Pons (tissue), 1 donor: ENCODE data around the gene FABP6.
A peak's percentile ranks its signal among the peaks of the same experiment; 100 is the strongest.
"Not testable (repeated sequence)": the region's sequence is repeated elsewhere in the genome, so short reads cannot be mapped to it uniquely, and the experiment has no call there.

Source experiments
- DNase-seq: peaks from one replicate; pipeline ENCODE4 v3.0.0-alpha.2; 2016; ENCODE audit warnings: low spot score

FABP6 gene, protein sequence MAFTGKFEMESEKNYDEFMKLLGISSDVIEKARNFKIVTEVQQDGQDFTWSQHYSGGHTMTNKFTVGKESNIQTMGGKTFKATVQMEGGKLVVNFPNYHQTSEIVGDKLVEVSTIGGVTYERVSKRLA

DNA sequence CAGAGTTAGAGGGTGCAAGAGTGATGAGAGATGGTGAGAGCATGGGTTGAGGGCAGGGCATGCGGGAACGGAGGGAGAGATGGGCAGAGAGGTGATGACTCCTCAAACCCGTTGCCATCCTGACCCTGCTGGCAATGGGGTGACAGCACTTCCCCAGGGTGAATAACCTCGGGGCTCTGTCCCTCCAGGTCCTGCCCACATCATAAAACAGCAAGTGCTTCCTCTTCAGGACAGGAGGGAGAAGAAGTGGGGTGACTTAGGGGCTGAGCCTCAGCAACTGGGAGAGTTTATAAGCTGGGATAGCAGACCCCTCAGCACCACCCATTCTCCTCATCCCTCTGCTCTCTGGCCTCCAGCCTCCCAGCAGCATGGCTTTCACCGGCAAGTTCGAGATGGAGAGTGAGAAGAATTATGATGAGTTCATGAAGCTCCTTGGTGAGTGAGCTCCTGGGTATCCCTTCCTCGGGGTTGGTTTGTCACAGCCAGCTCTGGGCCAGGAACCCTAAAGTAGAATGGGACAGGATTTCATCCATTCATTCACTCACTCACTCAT, at the start of gene FABP6:
Gene FABP6 (plus strand): TSS at position 317 of the 553 bp plus-strand sequence. CDS start 52 bp downstream, at position 369.
- DNase-seq: no peak

DNA sequence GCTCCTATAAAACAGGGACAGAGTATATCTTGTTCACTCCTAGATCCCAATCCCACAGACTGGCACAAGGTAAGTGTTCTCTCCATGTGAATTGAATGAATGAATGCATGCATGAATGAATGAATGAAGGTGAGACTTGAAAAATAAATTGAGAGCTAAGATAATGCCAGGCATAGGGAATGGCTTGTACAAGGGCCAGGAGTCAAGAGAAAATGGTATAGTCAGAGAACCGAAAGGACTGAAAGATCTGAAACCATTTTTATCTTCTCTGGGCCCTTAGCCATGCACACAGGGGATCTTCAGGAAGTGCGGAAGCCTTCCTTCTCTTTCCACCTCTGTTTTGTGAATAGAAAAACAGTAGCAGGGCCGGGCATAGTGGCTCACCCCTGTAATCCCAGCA, 48.4 kb upstream of the FABP6 start:
- DNase-seq: no peak

DNA sequence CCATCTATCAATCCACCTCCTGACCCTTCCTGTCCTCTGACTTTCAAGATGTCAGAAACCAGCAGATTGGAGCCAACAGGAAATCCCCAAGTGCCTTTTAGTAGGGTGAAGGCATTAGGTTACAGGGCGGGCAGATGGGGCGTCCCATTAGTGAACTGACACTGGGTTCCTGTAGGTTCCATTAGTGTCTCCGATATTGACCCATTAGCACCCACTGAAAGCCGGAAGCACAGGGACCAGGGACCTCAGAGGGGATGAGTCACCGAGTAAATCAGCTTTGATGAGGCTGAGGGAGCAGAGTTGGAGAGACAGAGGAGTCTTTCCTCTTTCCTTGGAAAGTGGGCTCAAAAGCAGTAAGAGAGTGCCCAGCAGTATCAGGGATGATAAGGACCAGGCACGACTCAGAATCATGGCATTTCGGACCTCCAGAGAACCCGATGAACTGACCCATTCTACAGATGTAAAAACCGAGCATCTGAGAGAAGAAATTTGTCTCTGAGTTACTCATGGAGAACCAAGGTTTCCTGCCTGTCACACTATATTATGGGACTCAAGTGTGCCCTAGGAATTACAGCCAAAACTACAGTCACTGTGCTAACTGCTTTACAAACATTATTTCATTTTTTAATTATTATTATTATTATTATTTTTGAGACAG, 47.2 kb upstream of the FABP6 start:
- no peak for DNase-seq

DNA sequence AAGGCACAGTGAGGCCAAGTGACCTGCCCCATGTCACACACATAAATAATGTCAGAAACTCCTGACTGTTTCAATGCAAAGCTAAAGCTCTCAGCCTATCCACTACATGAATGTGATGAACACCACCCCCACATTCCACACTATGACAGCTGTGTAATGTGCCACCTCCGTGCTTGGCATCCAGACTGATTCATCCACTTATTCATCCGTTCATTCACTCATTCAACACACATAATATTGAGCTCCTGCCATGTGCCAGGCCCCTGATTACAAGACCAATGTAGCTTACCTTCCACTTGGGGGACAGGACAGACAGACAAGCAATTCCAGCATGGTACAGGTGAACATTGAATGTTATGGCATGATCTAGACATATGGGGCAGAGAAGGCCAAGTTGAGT, 46.2 kb upstream of the FABP6 start:
- no peak for DNase-seq

DNA sequence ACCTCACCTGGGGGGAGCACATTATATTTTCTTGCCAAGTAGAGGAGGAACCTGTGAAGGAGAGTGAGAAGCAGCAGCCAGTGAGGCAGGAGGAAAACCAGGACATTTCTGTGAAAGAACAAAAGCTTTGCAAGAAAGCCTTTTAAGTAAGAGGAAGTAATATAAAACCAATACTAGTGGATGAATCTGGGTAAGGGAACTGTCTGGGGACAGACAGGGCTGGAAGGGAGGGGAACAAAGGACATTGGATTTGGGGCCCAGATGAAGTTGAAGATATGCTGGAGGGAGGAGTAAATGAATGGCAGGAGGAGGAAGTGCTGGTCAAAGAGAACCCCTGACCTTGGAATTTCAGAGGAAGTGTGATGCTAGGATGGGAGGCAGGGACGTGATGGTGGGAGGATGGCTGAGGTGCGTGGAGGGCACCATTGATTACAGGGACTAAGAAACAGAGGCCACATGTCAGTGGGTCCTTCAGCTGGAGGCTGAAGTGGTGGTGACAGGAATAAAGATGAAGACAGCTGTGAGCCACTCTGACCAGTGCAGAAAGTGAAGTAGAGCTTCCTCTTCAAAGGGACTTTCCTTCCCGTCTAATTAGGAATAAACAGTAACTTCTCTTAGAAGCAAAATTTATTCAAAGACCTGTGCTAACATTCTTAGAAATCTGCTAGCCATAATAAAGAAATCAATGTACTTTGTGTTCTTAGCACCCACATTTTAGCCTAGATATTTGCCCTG, 43.5 kb upstream of the FABP6 start:
- DNase-seq: no peak

DNA sequence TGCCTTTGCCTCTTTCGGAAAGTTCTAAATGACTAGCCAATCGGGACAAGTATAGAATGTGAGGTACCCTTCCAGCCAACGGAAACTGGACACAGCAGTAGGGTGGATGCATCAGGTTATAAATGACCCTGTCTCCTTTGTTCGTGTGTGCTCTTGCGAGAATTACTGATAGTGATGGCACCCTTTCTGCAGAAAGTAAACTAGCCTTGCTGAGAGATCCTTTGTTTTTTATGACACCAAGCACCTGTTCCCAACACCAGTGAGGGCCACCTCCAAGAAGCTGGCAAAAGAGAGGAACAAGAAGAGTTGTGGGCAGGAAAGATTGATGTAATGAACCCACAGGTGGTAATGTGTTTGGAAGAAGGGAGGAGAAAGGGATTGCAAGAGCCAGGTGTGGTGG, 42.8 kb upstream of the FABP6 start:
- no peak for DNase-seq

DNA sequence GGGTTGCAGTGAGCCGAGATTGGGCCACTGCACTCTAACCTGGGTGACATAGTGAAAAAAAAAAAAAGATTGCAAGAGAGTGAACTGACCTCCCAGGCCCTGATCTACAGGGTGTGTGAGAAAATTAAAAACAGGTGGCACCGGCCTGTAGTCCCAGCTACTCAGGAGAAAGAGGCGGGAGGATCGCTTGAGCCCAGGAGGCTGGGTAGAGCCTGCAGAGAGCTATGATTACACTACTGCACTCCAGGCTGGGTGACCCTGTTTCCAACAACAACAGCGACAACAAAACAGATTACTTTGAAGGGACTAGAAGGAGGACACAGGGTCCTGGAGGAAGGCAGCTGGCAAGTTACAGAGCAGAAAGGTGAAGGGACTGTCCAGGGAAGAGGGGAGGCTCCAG, 42.2 kb upstream of the FABP6 start:
- DNase-seq: no peak

DNA sequence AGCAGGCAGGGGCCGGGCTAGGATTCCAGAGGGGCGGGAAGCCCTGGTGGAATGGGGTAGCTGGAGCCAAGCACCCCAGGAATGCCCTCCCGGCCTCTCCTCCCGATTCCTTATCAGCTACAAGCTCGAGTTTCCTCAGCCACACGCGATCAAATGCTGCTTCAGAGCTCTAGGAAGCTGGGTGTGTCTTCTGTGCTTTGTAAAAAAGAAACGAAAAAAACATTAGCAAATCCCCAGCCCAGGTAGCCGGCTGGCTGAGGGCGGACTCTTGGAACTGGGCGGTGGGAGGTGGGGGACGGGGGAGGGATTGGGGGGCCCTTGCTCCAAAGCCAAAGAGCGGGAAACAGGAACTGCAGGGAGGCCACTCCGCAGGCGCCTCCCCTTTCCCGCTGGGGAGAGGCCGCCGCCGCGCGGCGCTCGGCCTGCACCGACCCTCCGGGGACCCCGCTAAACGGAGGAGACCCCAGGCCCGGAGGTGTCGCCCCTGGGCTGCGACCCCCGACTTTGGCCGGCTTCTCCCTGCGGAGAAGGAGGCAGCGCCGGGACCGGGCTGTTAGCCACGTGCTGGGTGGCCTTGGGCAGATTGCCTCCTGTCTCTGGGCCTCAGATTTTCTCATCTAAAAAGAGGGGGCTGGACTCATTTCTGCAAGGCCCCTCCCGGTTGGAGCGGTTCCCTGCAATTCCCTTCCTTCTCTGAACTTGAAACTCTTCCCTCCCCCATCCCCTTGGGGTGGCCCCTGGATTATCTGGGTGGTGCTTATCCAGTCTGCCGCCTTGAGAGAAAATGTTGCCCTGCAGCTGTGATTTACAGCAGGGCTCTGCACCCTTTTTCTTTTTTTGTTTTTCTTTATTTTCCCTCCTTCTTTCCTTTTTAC, 40.9 kb upstream of the FABP6 start:
- no peak for DNase-seq

DNA sequence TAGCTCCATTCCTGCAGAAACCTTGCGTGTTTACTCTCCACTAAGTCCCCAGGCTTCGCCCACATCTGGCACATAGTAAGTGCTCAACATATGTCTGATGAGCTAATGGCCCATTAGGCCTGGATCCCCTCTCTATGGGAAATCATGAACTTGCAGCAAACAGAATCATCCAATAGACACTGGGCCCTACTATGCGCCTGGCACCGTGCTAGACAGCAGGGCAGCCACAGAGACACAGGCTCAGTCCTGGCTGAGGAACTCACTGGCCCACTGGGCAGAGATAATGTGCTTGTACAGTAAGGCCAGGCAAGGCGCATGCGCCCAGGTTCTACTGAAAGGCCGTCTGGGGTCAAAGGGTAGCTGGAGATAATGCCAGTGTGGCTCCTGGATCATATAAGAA, 36.9 kb upstream of the FABP6 start:
- DNase-seq: no peak

DNA sequence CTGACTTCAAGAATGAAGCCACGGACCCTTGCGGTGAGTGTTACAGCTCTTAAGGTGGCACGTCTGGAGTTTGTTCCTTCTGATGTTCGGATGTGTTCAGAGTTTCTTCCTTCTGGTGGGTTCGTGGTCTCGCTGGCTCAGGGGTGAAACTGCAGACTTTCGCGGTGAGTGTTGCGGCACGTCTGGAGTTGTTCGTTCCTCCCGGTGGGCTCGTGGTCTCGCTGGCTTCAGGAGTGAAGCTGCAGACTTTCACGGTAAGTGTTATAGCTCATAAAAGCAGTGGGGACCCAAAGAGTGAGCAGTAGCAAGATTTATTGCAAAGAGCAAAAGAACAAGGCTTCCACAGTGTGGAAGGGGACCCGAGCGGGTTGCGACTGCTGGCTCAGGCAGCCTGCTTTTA, 36.2 kb upstream of the FABP6 start:
- DNase-seq: not testable (repeated sequence)

DNA sequence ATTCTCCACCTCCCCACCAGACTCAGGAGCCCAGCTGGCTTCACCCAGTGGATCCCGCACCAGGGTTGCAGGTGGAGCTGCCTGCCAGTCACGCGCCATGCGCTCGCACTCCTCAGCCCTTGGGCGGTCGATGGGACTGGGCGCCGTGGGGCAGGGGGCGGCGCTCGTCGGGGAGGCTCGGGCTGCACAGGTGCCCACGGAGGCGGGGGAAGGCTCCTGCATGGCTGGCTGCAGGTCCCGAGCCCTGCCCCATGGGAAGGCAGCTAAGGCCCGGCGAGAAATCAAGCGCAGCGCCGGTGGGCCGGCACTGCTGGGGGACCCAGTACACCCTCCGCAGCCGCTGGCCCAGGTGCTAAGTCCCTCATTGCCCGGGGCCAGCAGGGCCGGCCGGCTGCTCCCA, 35.5 kb upstream of the FABP6 start:
- not testable (repeated sequence) for DNase-seq

DNA sequence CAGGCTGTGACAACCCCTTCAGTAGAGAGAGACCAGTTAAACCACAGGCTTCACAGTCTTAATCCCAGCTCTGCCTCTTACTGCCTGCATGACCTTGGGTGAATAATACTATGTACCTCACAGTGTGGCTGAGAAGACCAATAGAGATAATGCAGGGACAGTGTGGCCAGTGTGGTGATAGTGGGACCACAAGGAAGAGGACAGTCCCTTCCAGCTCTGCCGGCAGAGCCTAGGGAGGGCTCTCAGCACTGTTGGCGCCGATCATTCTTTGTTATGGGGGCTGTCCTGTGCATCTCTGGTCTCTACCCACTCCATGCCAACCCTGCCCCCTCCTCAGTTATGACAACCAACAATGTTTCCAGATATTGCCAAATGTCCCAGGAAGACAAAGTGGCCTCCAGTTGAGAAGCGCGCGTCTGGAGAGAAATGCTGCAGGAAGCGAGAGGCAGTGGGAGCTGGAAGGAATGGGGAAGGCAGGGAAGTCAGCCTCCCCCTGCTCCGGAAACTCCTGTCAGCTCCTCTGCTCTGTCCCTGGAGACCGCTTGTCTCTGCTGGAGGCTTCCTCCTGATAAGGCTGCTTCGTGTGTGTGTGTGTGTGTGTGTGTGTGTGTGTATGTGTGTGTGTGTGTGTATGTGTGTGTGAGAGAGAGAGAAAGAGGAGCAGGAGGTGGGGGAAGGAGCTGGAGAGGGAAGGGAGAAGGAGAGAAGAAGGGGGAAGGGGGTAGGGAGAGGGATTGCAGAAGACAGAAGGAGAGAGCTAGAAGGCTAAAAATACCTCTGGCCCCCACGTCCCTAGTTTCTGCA, 31.8 kb upstream of the FABP6 start:
- no peak for DNase-seq

DNA sequence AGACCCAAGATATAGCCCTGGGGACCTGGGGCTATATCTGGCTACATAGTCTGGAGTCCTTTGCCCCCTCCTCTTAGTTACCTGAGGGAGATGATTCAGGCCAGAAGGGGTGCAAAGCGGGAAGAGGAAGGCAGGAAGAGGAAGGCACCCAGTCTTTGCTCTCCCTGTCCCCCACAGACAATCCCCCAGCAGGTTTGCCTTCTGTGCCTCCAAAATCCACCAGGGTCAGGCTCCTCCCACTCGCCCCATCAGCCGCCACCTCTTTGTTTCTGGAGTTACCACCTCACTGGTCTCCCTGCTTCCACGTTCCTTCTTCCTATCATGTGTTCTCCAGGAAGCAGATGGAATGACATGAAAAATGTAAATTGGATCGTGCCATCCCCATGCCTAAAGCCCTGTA, 31.2 kb upstream of the FABP6 start:
- DNase-seq: no peak

DNA sequence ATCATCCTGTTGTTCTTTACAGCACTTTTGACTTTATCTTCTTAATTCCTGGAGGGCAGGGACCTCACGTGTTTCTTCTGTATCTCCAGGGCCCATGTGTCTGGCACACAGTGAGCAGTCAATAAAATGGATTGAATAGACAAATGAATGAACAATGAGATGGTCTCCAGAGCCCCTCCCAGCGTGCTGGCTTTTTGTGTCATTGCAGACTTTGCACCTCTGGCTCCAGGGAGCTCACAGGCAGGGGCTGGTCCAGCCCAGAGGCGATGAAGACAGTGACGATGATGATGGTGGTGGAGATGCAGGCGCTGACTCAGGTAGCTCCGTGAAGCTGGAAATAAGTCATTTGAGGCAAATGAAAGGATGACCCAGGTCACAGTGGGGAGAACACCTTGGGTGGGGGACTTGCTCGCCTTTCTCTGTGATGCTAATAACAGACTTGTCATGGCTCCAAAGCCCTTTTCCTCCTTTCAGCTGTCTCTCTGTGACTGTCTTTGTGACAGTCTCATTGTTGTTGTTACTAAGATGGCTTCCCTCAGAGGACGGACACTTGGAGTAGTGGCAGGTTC, 30.4 kb upstream of the FABP6 start:
- DNase-seq: no peak

DNA sequence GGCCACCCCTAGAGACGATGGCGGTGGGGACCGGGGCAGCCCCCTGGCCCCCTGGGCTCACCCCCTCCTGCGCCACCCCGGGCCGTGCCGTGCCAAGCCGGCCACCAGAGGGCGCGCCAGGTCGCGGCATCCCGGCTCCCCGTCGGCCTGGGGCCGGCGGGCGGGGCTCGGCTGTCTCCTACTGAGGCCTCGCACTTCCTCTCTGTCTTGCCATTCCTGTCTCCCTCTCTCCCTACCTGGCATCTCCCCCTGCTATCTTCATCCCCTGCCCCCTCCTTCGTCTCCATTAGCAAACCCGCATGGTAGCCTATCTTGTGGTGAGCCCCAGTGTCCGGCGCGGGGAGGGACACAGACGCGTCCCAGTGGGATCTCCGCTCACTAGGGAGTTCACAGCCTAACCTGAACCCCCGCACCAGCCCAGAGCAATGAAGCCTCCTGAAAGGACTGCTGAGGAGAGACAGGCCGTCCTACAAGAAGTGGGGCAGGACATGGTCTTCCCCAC, 29.8 kb upstream of the FABP6 start:
- peak; percentile 43 for DNase-seq

DNA sequence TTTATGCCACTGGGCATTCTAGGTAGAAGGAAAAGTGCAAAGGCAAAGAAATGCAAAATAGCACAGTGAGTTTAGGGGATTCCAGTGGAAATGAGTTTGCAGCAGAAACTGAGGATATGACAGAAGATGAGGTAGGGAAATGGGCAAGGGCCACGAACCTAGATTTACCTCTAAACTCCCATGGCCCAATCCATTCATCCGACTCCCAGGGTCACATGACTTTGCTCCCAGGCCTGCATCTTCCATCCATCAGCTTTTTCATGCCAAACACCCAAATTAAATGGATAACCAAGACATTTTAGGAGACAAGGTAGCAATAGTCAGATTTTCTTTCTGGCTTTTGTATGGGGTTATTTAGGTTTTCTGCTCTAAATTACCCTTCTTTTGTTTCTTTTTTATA, 22.2 kb upstream of the FABP6 start:
- no peak for DNase-seq

DNA sequence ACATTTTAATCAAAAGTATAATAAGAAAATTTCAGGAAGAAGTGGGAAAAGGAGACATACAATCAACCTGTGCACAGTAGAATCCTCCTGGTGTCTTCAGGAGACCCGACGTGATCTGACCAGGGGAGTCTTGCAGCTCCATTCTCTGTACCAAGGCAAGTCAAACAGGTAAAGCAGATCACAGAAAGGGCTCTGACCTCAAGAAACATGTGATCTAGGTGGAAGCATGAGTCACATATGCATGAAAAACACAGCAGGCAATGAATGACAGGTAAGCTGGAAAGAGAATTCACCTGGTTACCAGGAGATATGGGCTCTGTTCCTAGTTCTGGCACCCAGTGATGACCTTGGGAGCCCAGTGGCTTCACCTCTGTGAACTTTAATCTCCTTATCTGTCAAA, 19.4 kb upstream of the FABP6 start:
- no peak for DNase-seq

DNA sequence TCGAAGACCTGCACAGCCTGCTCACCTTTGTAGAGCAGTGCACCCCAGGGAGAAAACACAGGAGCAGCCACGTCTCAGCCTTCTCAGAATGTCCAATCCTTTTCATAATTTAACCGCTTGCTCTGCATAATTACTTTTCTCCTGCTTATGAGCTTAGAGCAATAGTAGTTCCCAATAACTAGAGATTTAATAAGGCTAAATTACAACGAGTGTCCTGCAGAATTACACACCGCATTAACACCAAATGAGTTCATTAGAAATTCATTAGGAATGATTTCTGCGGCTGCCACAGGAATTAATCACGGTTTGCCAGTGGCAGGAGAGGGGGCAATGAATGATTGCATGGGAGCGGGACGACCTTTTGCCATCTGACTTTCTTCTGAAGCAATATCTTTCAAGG, 18.7 kb upstream of the FABP6 start:
- no peak for DNase-seq

DNA sequence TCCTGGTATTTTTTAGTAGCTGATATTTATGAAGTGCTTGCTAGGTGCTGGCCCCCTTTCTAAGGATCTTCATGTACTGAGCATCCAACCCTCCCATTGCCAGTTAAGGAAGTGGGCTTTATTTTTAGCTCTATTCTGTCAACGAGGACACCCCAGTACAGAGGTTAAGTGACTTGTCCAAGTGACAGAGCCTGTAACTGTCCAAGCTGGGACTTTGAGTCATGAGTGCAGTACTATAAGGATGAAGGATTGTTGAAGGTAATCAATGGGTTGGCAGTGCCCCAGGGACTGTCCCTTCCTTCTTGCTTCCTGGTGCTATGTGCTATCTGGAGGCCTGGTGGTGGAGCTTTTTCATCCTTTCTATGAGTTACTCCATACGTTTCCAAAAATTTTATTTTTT, 18.0 kb upstream of the FABP6 start:
- DNase-seq: no peak

DNA sequence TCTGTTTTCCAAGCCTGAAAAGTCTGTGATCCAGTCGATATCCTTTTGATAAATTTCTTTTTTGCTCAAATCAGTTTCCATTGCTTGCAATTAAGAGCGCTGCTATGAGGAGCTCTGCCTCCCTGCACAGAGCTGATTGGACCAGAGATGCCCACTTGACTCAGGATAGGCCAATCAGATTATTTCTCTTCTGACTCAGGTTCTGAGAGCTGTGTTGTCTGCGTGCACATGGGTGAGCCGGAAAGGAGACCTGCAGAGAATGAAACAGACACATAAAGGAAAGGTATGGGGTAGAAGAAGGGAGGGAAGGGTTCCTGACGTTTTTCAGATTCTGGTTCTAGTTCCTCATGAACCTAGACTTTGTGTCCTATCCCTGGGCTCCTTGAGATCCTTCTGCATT, 15.8 kb upstream of the FABP6 start:
- peak; percentile 14 for DNase-seq

DNA sequence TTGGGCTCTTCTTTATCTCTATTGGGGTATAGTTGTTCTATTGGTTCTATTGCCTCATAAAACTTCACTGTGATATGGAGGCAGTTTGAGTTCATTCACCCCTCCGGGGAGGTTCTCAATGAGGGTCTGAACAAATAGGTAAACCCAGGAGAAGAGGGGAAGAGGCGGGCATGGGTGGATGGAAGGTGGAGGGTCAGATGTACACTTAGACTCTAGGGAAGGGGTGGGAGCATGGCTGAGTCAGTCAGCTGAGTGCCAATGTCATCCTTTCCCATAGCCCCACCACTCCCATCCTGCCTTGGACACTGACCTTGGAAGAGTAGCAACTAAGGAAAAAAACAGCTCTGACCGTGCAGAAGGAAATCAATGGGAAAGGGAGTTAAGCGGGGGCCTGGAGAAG, 9.9 kb upstream of the FABP6 start:
- DNase-seq: no peak
